Endothelial cell of umbilical vein (primary cell): Measurements from ENCODE around the gene ADAT3.

Experiments
- CTCF ChIP-seq, 2 donors: IDR thresholded peaks; 1 replicate in 1 of 2; 2 replicates in 1 of 2; pipeline ENCODE4 v1.5.1; 2011; ENCODE audit warnings: low read length in 2 of 2, mild to moderate bottlenecking in 2 of 2, moderate library complexity in 2 of 2, control low read depth in 1 of 2, inconsistent platforms in 1 of 2, low read depth in 1 of 2; ENCODE audit not compliant: insufficient read depth in 1 of 2; ENCODE audit errors: extremely low read depth in 1 of 2
- EZH2 ChIP-seq: IDR thresholded peaks from 2 replicates; pipeline ENCODE4 v1.6.1; 2012; ENCODE audit warnings: borderline replicate concordance, low read depth, mild to moderate bottlenecking, moderate library complexity, low read length, inconsistent platforms; ENCODE audit not compliant: severe bottlenecking
- FOS ChIP-seq: IDR thresholded peaks from 2 replicates; pipeline ENCODE4 v1.6.1; 2011; ENCODE audit warnings: mild to moderate bottlenecking, low read length, moderate library complexity, borderline replicate concordance; ENCODE audit not compliant: insufficient read depth
- JUN ChIP-seq: IDR thresholded peaks from 2 replicates; pipeline ENCODE4 v1.6.1; 2011; ENCODE audit warnings: borderline replicate concordance, low read depth; ENCODE audit not compliant: insufficient read length, insufficient read depth
- MYC ChIP-seq: IDR thresholded peaks from one replicate; pipeline ENCODE4 v1.6.1; 2011; ENCODE audit warnings: mild to moderate bottlenecking, low read depth, low read length
- POLR2A ChIP-seq: IDR thresholded peaks from 2 replicates; pipeline ENCODE4 v1.6.1; 2012; ENCODE audit warnings: low read depth, mild to moderate bottlenecking, control low read depth, low read length
- POLR2AphosphoS5 ChIP-seq: IDR thresholded peaks from 2 replicates; pipeline ENCODE4 v1.6.1; 2012; ENCODE audit warnings: low read depth, mild to moderate bottlenecking, control low read depth, low read length, moderate library complexity; ENCODE audit not compliant: insufficient read depth
- TF ChIP-seq, protein P1 (sequence below): IDR thresholded peaks from 2 replicates; pipeline ENCODE4 v1.6.1; 2011; ENCODE audit not compliant: insufficient read depth, insufficient read length

DNA sequence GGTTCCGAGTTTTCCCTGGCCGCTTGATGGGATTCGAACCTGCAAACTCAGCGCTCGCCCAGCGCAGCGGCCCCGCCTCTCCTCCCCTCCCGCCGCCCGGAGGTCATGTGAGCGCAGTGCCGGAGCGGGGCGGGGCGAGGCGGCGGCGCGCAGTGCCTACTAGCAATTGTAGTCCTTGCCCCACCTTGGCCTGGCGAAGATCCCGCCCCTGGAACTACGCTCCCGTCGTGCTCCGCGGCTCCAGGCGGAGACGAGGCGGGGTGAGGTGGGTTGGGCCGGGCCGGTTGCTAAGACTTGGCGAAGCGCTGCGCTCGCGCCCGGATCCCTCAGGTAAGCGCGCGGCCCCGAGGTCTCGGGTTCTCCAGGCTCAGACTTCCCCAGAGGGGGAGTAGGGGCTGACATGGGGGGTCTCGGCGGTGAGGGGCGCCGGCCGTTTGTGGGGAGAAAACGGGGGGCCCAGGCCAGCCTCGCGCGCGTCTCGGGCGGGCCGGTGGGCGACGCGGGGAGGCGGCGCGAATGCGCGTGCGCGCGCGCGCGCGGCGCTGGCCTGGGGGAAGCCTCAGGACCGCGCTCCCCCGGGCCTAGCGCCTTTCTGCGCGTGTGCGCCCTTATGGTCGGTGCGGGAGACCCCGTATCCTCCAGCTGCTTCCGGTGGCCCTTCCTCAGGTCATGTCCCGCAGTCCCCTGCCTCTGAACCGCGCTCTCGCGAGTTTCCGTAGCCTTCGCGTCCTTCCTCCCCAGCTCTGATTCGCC is at the start of gene ADAT3, which contains the start of gene SCAMP4:
- TF ChIP-seq, protein P1, sequence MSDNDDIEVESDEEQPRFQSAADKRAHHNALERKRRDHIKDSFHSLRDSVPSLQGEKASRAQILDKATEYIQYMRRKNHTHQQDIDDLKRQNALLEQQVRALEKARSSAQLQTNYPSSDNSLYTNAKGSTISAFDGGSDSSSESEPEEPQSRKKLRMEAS, result peak; percentile 61
- TF ChIP-seq EZH2 (no peak), CTCF (IDR thresholded peaks at IDR 0.05; ENCODE audit: extremely low read depth in 1 of 2, insufficient read depth in 1 of 2, low read depth in 1 of 2, low read length in 2 of 2) (no peak), POLR2AphosphoS5 (peak; percentile 87), JUN (no peak), FOS (no peak), POLR2A (peak; percentile 73), MYC (peak; percentile 63)
